Smooth muscle cell of bladder (primary cell): ENCODE measurements around the gene AKR7A2. TPM values are rescaled to one million over a fixed set of nuclear protein-coding genes. Genes with fewer than 3 reads are reported as not detected.

Experiments used
- total RNA-seq: library from RNA; depleted of rRNA; stranded (reverse); fragments of >200 nt; gene quantifications from 2 replicates; pipeline ENCODE4 v1.2.3, GENCODE V29; 2014

The AKR7A2 gene
- 70.4 and 72.3 TPM in 2 replicates for total RNA-seq

GRCh38 chr1:19311931-19312781 is at the start of gene AKR7A2, which contains the start of gene SLC66A1:
Gene AKR7A2 (minus strand): TSS chr1:19312144. CDS start chr1:19312124, 20 bp downstream.
Gene SLC66A1 (plus strand): TSS chr1:19312326. CDS start chr1:19317678, 5,352 bp downstream.

GRCh38 chr1:19288324-19289241 is 23.4 kb downstream of the AKR7A2 start, which contains the start of gene AKR7A3:
Gene AKR7A3 (minus strand): TSS chr1:19288770. CDS start chr1:19288709, 61 bp downstream.

Other genes starting within 250 kb of the AKR7A2 start
- 93.0 and 101 TPM in 2 replicates for gene UBR4, start 101.9 kb downstream of the AKR7A2 start, total RNA-seq
- 84.7 and 89.0 TPM in 2 replicates for gene EMC1, start 60.6 kb downstream of the AKR7A2 start, total RNA-seq
- gene MRTO4, start 60.3 kb downstream of the AKR7A2 start, total RNA-seq = 17.2 and 19.9 TPM in 2 replicates
- 0.14 and 0.37 TPM in 2 replicates for gene AKR7A3, start 23.4 kb downstream of the AKR7A2 start, total RNA-seq
- gene SLC66A1, start 182 bp upstream of the AKR7A2 start, total RNA-seq = 12.8 and 20.2 TPM in 2 replicates
- 121 and 145 TPM in 2 replicates for gene CAPZB, start 173.4 kb upstream of the AKR7A2 start, total RNA-seq